HG02884 (cell line): ENCODE data around the gene LDAF1.
"Not testable (repeated sequence)": the region's sequence is repeated elsewhere in the genome, so short reads cannot be mapped to it uniquely, and the experiment has no call there.

Experiments used
- ATAC-seq: cut with Tn5 transposase; IDR thresholded peaks from one replicate; pipeline ENCODE4 v1.9.1; 2021; ENCODE audit warnings: mild to moderate bottlenecking, moderate library complexity; ENCODE audit not compliant: unreplicated experiment

The LDAF1 gene

GRCh38 chr16:21161211-21161610, 2.7 kb downstream of the LDAF1 start:
- ATAC-seq: no peak

DNA sequence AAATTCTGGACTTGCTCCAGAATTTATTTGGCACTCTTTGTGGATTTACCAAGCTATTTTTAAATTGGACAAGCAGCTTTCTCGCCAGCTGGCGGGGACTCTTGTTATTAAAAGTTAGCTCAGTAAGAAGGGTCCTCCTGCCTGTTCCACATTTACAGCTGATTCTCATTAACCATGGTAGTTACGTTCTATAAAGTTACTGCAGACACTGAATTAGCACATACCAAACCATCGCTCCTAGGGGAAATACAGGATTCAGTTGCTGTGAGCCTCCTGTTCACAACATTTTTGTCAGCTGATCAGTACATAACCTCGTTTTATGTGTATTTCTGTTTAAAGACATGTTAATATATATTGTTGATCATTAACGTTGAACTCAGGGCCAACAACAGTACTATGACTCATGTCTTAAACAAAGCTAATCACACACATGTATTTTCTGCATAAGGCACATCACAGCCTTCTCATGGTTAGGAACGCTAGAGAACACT, 4.2 kb downstream of the LDAF1 start:
- ATAC-seq: no peak

DNA sequence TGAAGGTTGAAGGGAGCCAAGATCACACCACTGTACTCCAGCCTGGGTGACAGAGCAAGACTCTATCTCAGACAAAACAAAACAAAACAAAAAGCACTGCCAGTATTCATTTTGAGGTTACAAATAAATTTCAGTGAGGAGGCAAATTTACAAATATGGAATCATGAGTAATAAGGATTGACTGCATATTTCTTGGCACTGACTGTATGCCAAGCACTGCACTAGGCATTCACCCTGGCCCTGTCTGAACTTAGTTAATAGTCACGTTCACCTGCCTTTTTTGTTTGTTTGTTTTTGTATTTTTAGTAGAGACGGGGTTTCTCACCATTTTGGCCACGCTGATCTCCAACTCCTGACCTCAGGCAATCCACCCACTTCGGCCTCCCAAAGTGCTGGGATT, 5.1 kb downstream of the LDAF1 start:
- ATAC-seq: no peak

GRCh38 chr16:21164521-21165168, 6.2 kb downstream of the LDAF1 start:
- no peak for ATAC-seq

- no peak for ATAC-seq
Observed at GRCh38 chr16:21166561-21166961, 8.1 kb downstream of the LDAF1 start.

DNA sequence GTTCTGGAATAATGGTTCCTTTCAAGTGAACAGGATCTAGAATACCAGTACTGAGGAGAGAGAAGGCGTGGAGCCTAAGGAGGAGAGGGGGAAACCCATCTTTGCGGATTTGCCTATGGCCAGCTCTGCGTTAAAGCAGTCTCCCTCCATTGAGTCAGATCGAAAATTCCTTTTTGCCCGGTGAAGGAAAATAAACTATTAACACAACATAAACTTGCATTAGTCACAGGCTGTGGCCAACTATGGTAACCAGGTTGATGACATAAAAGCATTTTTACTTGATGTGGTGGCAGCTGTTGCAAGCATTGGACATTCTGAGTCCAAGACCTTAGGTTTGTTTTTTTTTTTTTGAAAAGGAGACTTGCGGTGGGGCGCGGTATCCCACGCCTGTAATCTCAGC, 8.9 kb downstream of the LDAF1 start:
- ATAC-seq: no peak

- ATAC-seq: no peak
Observed at GRCh38 chr16:21167929-21168602, 9.6 kb downstream of the LDAF1 start.

- ATAC-seq: no peak
Observed at GRCh38 chr16:21169249-21169981, 10.9 kb downstream of the LDAF1 start.

DNA sequence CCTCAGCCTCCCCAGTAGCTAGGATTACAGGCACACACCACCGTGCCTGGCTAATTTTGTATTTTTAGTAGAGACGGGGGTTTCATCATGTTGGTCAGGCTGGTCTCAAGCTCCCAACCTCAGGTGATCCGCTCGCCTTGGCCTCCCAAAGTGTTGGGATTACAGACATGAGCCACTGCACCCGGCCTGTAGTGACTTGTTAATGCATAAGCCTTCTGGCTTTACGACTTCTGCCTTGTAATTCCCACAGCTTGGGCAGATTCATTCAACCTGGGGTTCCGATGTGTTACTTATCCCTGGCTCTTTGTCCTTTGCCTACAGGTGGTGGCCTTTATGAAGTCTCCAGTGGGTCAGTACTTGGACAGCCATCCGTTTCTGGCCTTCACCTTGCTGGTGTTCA, 11.6 kb downstream of the LDAF1 start:
- not testable (repeated sequence) for ATAC-seq

DNA sequence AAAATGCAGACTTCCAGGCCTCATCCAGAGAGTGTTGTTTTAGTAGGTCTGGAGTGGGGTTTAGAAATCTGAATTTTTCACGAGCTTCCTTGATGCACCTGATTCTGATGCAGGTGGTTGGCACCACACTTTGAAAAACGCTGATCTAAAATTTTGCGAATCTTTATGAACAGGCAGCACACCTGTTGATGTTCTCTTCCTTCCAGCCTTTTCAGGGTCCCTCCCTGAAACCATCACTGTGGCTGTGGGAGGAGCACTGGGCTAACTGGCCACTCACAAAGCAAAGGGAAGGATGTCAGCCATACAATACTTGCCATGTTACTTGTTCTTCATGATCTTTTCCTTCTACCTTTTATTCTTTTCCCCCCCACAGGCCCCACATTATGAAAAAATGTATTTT, 14.2 kb downstream of the LDAF1 start:
- ATAC-seq: no peak

- no peak for ATAC-seq
Observed at GRCh38 chr16:21175397-21175796, 16.9 kb downstream of the LDAF1 start.

DNA sequence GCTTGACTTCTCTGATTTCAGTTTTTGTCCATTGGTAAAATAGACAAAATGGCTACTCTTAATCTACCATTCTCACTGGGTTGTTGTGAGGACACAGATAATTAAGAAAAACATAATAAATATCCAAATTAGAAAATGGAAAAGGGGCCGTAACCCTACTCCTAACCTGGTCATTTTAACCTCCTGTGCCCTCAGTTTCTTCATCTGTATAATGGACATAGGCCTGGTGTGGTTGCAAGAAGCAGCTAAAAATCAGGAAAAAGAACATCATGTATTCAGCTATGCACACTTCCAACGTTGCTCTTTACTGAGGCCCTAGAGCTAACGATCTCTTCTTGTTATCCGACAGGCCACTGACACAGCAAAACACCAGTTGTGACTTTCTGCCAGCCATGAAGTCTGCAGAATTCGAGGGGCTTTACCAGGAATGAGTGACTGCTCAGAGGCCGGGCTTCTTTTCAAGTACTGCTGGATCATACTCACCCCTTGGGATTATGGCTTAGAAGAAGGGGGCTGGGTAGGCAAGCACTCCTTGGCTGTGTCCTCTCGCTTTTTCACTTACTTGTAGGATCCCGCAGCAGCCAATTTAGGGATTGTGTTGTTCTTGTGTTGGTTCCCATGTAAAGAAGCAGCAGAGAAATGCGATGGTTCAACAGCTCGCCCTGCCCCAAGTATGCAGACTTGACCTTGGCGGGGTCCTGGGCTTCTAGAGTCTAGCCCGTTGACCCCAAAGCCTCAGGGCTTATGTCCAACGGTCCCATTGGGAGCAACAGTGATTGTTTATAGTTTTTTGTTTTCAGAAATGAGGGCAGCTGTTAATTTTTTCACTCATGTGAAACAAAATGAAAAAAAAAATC, 20.9 kb downstream of the LDAF1 start:
- no peak for ATAC-seq

DNA sequence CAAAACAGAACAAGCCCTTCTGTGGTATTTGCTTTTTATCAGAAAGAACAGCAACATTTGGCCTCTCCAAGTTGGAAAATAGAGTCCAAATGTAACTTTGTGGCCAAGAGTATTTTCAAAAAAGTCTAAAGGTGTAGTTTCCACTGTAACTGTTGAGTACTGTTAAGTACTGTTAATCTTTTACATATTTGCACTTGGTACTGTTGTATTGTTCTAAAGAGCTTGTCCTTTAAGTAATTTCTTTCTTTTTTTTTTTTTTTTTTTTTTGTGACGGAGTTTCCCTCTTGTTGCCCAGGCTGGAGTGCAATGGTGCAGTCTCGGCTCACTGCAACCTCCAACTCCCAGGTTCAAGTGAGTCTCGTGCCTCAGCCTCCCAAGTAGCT, 21.5 kb downstream of the LDAF1 start:
- ATAC-seq: no peak

GRCh38 chr16:21183995-21184394, 25.5 kb downstream of the LDAF1 start:
- ATAC-seq: no peak

- ATAC-seq: no peak
Observed at GRCh38 chr16:21184834-21185233, 26.4 kb downstream of the LDAF1 start.

DNA sequence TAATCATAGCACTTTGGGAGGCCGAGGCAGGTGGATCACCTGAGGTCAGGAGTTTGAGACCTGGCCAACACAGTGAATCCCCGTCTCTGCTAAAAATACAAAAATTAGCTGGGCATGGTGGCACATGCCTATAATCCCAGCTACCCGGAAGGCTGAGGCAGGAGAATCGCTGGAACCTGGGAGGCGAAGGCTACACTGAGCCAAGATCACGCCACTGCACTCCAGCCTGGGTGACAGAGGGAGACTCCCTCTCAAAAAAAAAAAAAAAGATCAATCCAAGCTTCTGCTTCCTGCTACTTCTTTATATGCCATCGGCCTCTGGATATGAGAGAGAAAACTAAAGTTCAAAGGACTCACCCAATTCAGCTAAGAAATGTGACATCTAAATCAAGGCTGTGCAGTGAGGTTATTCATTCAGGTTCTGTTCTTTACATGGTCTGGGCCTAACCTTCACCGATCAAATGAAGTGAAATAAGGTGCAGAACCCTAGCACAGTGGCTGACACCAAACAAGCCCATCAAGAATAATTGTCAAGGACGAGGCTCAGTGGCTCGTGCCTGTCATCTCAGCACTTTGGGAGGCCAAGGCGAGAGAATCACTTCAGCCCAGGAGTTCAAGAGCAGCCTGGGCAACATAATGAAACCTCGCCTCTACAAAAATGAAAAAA, 27.3 kb downstream of the LDAF1 start:
- ATAC-seq: no peak

DNA sequence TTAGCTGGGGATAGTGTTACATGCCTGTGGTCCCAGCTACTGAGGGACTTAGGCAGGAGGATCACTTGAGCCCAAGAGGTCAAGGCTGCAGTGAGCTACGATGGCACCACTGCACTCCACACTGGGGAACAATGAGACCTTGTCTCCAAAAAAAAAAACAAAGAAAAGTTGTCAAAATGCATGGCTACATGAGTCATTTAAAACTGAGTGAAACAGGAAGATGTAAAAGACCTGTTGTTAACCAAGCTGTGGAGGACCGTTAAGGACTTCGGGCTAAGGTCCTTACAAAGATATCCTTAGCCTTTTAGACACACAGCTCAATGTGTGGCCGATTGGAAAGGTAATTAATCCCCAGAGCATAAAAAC, 27.8 kb downstream of the LDAF1 start:
- no peak for ATAC-seq

DNA sequence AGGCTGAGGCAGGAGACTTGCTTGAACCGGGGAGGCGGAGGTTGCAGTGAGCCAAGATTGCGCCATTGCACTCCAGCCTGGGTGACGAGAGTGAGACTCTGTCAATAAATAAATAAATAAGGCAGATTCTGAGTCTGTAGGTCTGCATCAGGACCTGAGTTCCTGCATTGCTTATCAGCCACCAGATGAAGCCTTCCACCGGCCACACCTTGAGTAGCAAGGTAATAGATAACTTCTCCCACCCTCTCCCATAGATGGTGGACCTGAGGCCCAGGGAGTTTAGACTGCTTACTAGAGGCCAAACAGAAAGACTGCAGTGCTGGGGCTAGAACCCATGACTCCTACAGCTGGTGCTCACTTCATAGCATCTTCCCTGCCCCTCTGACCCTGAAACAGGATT, 30.8 kb downstream of the LDAF1 start:
- ATAC-seq: no peak

GRCh38 chr16:21190013-21190412, 31.5 kb downstream of the LDAF1 start:
- no peak for ATAC-seq

- ATAC-seq: no peak
Observed at GRCh38 chr16:21190599-21190998, 32.1 kb downstream of the LDAF1 start.

DNA sequence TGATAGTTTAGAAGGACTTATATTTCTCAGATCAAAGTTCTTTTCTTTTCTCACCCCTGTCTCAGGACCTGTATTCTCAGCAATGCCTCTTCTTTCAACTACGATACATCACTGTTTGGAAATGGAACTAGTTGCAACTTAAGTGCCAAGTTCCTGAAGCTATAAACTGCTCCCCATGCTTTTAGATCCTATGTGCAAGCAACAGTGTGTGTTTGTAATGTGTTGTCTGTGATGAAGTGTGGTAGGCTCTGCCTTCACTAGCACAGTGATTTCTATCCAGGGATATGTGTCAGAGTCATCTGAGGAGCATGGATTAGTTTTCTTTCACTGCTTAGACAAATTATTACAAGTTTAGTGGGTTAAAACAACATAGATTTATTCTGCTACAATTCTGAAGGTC, 34.5 kb downstream of the LDAF1 start:
- ATAC-seq: no peak
